GM18499 (cell line): ENCODE data around the gene WDR27.

ENCODE experiments used
- ATAC-seq: cut with Tn5 transposase; IDR thresholded peaks from one replicate; pipeline ENCODE4 v1.9.1; 2021; ENCODE audit warnings: moderate number of reproducible peaks; ENCODE audit not compliant: insufficient read depth, unreplicated experiment

Gene WDR27

GRCh38 chr6:169574420-169574819, 127.4 kb downstream of the WDR27 start:
- ATAC-seq, result no peak

- ATAC-seq, result no peak
Measured at GRCh38 chr6:169573883-169574282, 127.9 kb downstream of the WDR27 start.

- ATAC-seq, result no peak
Measured at GRCh38 chr6:169571123-169571962, 130.5 kb downstream of the WDR27 start.

- ATAC-seq, result no peak
Measured at GRCh38 chr6:169568314-169569087, 133.3 kb downstream of the WDR27 start.

- ATAC-seq, result no peak
Measured at GRCh38 chr6:169567819-169568218, 134.0 kb downstream of the WDR27 start.

GRCh38 chr6:169566961-169567750, 134.7 kb downstream of the WDR27 start:
- ATAC-seq, result no peak

GRCh38 chr6:169566319-169566718, 135.5 kb downstream of the WDR27 start:
- no peak for ATAC-seq

GRCh38 chr6:169564453-169565240, 137.2 kb downstream of the WDR27 start:
- ATAC-seq, result no peak

- no peak for ATAC-seq
Measured at GRCh38 chr6:169561665-169562064, 140.2 kb downstream of the WDR27 start.

- ATAC-seq, result no peak
Measured at GRCh38 chr6:169559592-169559991, 142.2 kb downstream of the WDR27 start.

- no peak for ATAC-seq
Measured at GRCh38 chr6:169558774-169559441, 142.9 kb downstream of the WDR27 start.

- no peak for ATAC-seq
Measured at GRCh38 chr6:169558378-169558773, 143.5 kb downstream of the WDR27 start.

- ATAC-seq, result no peak
Measured at GRCh38 chr6:169557887-169558286, 143.9 kb downstream of the WDR27 start.

- peak; percentile 100 for ATAC-seq
Measured at GRCh38 chr6:169556758-169557548, 144.9 kb downstream of the WDR27 start.

GRCh38 chr6:169555971-169556617, 145.7 kb downstream of the WDR27 start:
- ATAC-seq, result no peak

GRCh38 chr6:169545982-169546381, 155.8 kb downstream of the WDR27 start:
- no peak for ATAC-seq

- no peak for ATAC-seq
Measured at GRCh38 chr6:169543704-169544103, 158.1 kb downstream of the WDR27 start.

- no peak for ATAC-seq
Measured at GRCh38 chr6:169542491-169542890, 159.3 kb downstream of the WDR27 start.
